Activated CD4-positive, alpha-beta T cell treated with anti-CD3 and anti-CD28 coated beads, Interleukin-2, amount 10 ng/mL, durations not matched to agents 7 days and 5 days (primary cell): Measurements from ENCODE around the gene OR2V2. TPM values are rescaled to one million over a fixed set of nuclear protein-coding genes. Genes with fewer than 3 reads are reported as not detected.
"Not testable (repeated sequence)": the region's sequence is repeated elsewhere in the genome, so short reads cannot be mapped to it uniquely, and the experiment has no call there.

Source experiments
- CTCF ChIA-PET: fragments of 350-600 bp; sonication (Branson Sonifier 250); formaldehyde crosslinking; loops from one replicate; lab custom pipeline; 2021; ENCODE audit warnings: antibody characterized with exemption; lab: Charles Lee
- POLR2A ChIA-PET: fragments of 350-600 bp; sonication (Branson Sonifier 250); formaldehyde crosslinking; loops from one replicate; lab custom pipeline; 2021; ENCODE audit warnings: antibody characterized with exemption; lab: Charles Lee
- DNase-seq: peaks from one replicate; pipeline ENCODE4 v3.0.0-alpha.2; 2020
- H3K27ac Mint-ChIP-seq: one replicate; pipeline ENCODE4 v1.8.0; 2021; ENCODE audit warnings: mild to moderate bottlenecking, moderate library complexity, mixed read lengths
- H3K27me3 Mint-ChIP-seq: one replicate; pipeline ENCODE4 v1.8.0; 2021; ENCODE audit warnings: mixed read lengths
- H3K36me3 Mint-ChIP-seq: one replicate; pipeline ENCODE4 v1.8.0; 2021; ENCODE audit warnings: low read depth, mixed read lengths
- H3K4me1 Mint-ChIP-seq: one replicate; pipeline ENCODE4 v1.8.0; 2021; ENCODE audit warnings: mixed read lengths
- H3K4me3 Mint-ChIP-seq: one replicate; pipeline ENCODE4 v1.8.0; 2021; ENCODE audit warnings: mild to moderate bottlenecking, moderate library complexity, mixed read lengths
- H3K9me3 Mint-ChIP-seq: one replicate; pipeline ENCODE4 v1.8.0; 2021; ENCODE audit warnings: mixed read lengths
- total RNA-seq, 2 experiments: library from RNA; stranded (reverse); gene quantifications; one replicate each; pipeline ENCODE4 v1.2.3, GENCODE V29; 2021

OR2V2 gene
- total RNA-seq, 2 experiments from 2014 or later, result not detected

DNA sequence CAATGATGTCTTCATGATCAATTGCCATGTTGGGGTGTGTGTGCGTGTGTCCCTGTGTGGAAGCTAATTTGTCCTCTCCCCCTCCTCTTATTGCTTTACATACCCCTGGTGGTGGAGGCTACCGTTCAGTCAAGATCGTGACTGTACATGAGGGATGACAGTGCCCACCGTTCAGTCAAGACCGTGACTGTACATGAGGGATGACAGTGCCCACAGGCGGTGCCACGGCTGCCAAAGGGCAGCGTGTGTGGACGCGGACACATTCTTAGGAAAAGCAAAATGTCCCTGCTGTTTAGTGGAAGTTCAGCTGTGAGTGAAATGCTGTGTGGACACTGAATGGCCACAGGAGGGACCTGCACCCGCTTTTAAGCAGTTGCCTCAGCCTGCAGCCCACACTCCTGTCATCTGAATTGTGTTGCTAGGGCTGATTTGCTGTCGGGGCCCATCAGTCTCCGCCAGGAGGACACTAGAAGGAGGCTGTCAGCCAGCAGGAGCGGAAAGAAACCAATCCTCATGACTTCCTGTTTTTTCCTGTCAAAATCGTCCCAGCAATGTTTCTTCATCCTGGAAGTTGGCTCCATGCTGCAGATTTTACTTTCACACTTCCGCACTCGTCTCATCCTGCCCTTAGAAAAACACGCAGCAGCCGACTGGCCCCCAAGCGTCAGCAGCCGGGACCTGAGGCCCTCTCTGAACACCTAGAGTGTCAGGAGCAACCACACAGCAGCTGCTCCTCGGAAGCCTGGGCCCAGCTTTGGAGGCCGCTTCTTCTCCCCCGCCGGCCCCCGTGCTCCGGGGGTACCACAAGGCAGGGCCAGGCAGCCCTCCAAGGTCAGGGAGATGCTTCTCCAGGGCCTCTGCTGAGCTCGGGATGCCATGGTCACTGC lies 25.5 kb upstream of the OR2V2 start:
- Mint-ChIP-seq H3K27ac (no peak overlapping the region), H3K27me3 (peaks cover 34% of the 10 kb centered on the region), H3K9me3 (no peaks in the 10 kb centered on the region), H3K4me3 (no peak overlapping the region), H3K36me3 (no peaks in the 10 kb centered on the region), H3K4me1 (no peaks in the 10 kb centered on the region)
- POLR2A ChIA-PET, result no interaction called here
- no peak for DNase-seq
- CTCF ChIA-PET, result no interaction called here

DNA sequence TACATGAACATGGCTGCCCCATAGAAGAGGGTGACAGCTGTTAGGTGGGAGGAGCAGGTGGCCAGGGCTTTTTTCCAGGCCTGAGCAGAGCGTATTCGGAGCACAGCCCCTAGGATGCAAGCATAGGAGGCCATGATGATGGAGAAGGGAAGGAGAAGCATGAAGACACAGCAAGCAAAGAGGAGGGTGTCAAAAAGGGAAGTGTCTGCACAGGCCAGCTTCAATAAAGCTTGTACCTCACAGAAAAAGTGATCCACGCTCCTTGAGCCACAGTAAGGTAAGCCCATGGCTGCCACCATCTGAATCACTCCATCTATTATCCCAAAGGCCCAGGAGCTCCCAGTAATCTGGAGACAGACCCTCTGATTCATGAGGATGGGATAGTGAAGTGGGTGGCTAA lies 22.9 kb upstream of the OR2V2 start:
- CTCF ChIA-PET, result interaction anchor here (1.5 kb wide), 1 partner anchor 27 kb away, joined by 3 read pairs; no protein-coding TSS in a partner anchor
- H3K4me1 Mint-ChIP-seq, result no peaks in the 10 kb centered on the region
- H3K27ac Mint-ChIP-seq, result no peak overlapping the region
- POLR2A ChIA-PET, result no interaction called here
- H3K27me3 Mint-ChIP-seq, result peaks cover 27% of the 10 kb centered on the region
- no peaks in the 10 kb centered on the region for H3K36me3 Mint-ChIP-seq
- H3K9me3 Mint-ChIP-seq, result no peaks in the 10 kb centered on the region
- DNase-seq, result no peak
- no peak overlapping the region for H3K4me3 Mint-ChIP-seq

DNA sequence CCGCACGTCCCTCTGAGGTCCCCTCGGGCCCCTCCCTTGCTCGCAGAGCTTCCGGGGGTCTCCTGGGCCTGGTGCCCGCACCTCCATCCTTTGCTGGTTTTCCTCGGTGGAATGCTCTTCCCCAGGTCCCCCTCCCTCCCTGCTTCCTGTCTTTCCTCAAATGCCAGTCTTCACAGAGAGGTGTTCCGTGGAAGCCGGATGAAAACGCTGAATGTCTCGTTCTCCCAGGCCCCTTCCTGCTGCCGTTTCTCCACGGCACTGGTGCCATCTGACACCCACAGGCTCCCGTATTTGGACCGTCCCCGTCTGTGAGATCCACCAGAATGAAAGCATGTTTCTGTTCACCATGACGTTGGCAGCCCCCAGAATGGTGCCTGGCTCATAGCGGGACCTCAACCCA lies 20.5 kb upstream of the OR2V2 start:
- Mint-ChIP-seq H3K4me1 (no peaks in the 10 kb centered on the region), H3K9me3 (no peaks in the 10 kb centered on the region), H3K27me3 (peaks cover 23% of the 10 kb centered on the region), H3K27ac (no peak overlapping the region), H3K4me3 (no peak overlapping the region), H3K36me3 (no peaks in the 10 kb centered on the region)
- DNase-seq, result no peak
- POLR2A ChIA-PET, result no interaction called here
- CTCF ChIA-PET, result no interaction called here

DNA sequence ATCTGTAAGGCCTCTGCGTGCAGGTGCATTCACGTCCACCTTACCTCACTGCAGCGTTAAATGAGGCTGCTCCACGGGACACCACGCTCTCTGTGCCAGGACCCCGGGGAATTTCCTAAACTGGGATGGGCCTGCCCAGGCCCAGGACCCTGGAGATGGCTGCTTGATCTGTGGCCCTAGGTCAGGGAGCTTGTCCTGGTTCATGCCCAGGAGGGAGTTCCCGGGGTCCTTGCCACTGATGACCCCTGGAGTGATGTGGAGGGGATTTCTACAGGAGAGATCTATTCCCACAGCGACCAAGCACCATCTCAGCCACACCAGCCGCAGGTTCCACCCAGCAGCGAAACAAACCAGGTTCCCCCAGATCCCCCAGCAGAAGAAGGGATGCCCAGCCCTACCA lies 19.9 kb upstream of the OR2V2 start:
- H3K36me3 Mint-ChIP-seq, result no peaks in the 10 kb centered on the region
- H3K4me3 Mint-ChIP-seq, result no peak overlapping the region
- POLR2A ChIA-PET, result no interaction called here
- no peaks in the 10 kb centered on the region for H3K4me1 Mint-ChIP-seq
- peaks cover 24% of the 10 kb centered on the region for H3K27me3 Mint-ChIP-seq
- no peak overlapping the region for H3K27ac Mint-ChIP-seq
- CTCF ChIA-PET, result no interaction called here
- no peaks in the 10 kb centered on the region for H3K9me3 Mint-ChIP-seq
- no peak for DNase-seq

DNA sequence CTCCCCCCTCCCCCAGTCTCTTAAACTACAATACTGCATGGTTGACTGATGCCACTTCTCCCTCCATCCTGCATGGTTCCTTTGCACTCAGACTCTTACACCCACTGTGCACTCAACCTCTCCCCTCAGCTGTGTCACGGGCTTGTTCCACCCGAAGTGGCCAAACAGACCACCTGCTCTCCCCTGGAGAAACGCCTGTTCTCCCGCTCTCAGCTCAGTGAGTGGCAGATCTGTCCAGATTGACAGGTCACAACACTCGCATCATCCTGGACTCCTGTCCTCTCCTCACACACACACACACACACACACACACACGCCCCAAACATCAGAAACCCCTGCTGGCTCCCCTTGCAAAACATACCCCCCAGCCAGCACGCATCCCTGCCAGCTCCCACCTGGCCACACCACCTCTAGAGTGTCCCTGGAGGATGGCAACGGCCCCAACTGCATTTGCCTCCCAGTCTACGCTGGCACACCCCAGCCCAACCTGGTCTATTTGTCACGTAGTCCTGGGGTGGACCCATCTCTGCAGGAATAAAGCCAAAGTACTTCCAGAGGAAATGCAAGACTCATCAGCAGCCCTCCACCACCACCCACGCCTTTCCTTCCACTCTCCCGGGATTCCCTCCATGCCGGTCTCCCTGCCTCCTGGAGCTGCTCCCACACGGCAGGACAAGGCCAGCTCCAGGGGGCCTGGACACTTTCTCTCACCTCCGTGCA lies 19.3 kb upstream of the OR2V2 start:
- no peaks in the 10 kb centered on the region for H3K4me1 Mint-ChIP-seq
- no peaks in the 10 kb centered on the region for H3K9me3 Mint-ChIP-seq
- peaks cover 26% of the 10 kb centered on the region for H3K27me3 Mint-ChIP-seq
- POLR2A ChIA-PET, result no interaction called here
- no peak overlapping the region for H3K4me3 Mint-ChIP-seq
- CTCF ChIA-PET, result no interaction called here
- H3K36me3 Mint-ChIP-seq, result no peaks in the 10 kb centered on the region
- no peak for DNase-seq
- no peak overlapping the region for H3K27ac Mint-ChIP-seq

DNA sequence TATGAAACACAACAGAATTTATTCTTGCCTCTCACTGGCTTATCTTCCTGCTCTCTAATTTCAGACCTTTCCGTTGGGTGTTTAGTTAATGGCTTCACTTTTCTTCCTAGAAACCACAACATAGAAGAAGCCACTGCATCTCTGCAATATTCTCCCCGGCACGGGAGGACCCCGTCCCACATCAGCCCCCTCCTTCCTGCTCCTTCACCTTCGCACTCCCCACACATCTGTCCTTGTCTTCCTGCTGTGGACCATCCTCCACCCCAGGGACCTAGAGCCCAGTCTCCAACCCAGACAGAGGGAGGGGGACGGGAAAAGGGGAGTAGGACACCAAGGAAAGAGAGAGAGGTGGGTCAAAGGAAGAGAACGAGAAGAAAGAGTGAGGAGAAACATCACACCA lies 17.8 kb upstream of the OR2V2 start:
- POLR2A ChIA-PET, result no interaction called here
- no peaks in the 10 kb centered on the region for H3K9me3 Mint-ChIP-seq
- H3K27ac Mint-ChIP-seq, result no peak overlapping the region
- DNase-seq, result no peak
- no peaks in the 10 kb centered on the region for H3K36me3 Mint-ChIP-seq
- no peak overlapping the region for H3K4me3 Mint-ChIP-seq
- H3K27me3 Mint-ChIP-seq, result peaks cover 26% of the 10 kb centered on the region
- H3K4me1 Mint-ChIP-seq, result no peaks in the 10 kb centered on the region
- CTCF ChIA-PET, result no interaction called here

DNA sequence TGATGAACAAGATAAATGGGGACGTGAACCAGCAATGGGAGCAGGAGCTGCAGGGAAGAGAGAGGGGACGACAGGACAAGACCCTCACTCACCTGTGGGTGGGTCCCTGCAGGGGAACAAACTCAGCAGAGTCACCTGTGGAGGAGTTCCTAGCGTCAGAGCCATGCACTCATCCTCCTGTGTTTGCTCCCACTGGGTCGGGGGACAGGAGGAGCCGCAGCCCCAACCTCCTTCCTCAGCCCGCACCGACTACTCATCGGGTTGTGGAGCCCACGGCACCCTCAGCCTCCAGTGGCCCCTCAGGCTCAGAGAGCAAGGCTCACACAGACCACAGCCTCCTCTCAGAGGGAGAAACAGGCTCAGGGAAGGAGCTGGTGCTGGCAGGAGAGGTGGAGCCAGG lies 17.3 kb upstream of the OR2V2 start:
- H3K9me3 Mint-ChIP-seq, DNase-seq, H3K36me3 Mint-ChIP-seq, H3K4me1 Mint-ChIP-seq, POLR2A ChIA-PET, H3K27ac Mint-ChIP-seq, CTCF ChIA-PET, H3K4me3 Mint-ChIP-seq: not testable (repeated sequence)
- H3K27me3 Mint-ChIP-seq, result peaks cover 26% of the 10 kb centered on the region

DNA sequence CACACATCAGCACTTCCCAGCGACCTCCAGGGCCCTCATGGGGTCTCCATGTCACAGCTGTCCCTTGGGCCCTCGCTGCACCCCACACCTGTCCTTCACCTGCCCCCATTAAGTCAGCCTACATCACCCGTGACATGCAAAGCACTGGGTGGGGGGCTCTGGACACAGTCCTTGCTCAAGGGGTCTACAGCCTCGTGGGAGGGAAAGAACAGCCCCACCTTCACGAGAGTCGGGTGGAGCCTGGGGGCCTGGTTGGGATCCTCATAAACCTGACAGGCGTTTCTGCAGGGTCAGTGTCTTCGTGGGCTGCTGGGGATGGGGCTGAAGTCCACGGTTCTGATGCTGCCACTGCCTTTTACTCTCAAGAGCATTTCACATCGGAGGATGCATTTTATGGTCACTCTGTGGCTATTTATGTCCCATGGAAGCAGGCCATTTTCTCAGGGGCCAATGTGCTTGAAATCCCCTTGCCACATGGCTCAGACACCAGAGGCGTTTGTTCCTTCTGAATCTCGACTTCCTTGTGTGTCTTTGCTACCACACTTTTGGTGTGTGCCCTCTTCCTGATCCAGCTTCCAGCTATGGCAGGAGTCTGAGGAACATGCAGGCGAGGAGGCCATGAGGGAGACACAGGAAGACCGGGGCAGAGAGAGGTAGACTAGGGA lies 16.4 kb upstream of the OR2V2 start, which contains the start of gene OR2V1:
Gene OR2V1 (minus strand): TSS at position 338 of the 665 bp plus-strand sequence. CDS start 5,865 bp downstream, outside the sequence.
- ChIA-PET CTCF (no interaction called here), POLR2A (no interaction called here)
- Mint-ChIP-seq H3K9me3 (peaks cover 4% of the 10 kb centered on the region), H3K4me3 (no peak within 1 kb of the TSS), H3K36me3 (no peaks in the 10 kb centered on the region), H3K27ac (no peak within 1 kb of the TSS), H3K4me1 (no peaks in the 10 kb centered on the region), H3K27me3 (peaks cover 30% of the 10 kb centered on the region)
- no peak for DNase-seq

DNA sequence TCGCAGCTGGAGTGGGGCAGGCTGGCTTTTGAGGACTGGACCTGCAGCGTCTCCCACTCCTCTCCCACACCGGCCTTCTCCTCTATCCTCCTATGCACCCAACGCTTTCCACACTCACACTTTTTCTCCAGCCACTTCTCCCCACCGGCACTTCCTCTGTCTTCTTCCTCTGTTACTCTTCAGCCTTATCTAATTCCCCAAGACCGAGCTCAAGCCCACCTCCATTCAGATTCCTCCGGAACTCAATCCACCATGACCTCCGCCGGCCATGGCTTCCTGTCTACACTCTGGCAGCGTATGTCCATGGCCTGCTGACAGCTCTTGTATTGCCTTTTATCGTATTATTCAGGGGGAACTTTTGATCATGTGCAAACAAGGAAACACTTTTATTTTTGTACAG lies 15.9 kb upstream of the OR2V2 start:
- CTCF ChIA-PET, result no interaction called here
- Mint-ChIP-seq H3K27ac (no peak overlapping the region), H3K9me3 (peaks cover 4% of the 10 kb centered on the region), H3K27me3 (peaks cover 28% of the 10 kb centered on the region), H3K36me3 (no peaks in the 10 kb centered on the region), H3K4me3 (no peak overlapping the region), H3K4me1 (no peaks in the 10 kb centered on the region)
- DNase-seq, result no peak
- POLR2A ChIA-PET, result no interaction called here

DNA sequence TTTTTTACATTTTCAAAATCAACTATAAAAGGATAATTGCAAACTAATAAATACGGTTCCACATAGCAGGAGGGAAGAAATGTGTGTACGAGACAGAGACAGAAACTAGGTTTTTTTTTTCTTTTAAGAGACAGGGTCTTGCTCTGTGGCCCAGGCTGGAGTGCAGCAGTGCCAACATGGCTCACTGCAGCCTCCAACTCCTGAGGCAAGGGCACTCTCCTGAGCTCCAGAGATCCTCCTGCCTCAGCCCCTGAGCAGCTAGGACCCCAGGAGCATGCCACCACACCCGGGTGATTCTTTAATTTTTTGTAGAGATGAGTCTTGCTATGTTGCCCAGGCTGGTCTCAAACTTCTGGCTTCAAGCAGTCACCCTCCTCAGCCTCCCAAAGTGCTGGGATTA lies 14.3 kb upstream of the OR2V2 start:
- peaks cover 7% of the 10 kb centered on the region for H3K9me3 Mint-ChIP-seq
- CTCF ChIA-PET, result interaction anchor here (1.3 kb wide), 1 partner anchor 59 kb away, joined by 3 read pairs; no protein-coding TSS in a partner anchor
- no peaks in the 10 kb centered on the region for H3K4me1 Mint-ChIP-seq

DNA sequence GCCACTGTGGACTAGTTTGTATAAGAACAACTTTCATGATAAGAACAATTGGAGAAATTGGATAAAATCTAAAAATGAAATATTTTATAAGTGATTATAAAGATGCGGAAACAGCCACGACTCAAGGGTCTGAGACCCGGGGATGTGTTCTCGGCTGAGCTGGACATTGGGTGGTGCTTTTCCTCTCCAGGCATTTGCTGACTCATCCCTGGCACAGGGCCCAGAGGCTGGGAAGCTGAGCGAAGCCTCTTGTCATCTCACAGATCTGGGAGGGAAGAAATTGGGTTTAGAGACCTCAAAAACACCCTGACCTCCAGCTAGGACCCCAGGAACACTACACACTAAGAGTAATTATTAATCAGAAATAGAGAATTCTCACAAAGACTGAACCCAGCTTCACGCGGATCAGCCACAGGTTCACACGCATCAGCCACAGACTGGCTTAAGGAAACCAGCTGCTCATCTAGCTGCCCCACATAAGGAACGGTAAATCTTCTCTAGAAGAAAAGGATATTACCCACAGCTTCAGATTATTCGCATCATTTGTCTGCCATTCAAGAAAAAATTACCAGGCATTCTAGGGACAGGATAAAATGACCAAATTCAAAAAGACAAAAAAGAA lies 13.7 kb upstream of the OR2V2 start:
- ChIA-PET POLR2A (no interaction called here), CTCF (interaction anchor here (1.3 kb wide), 1 partner anchor 58 kb away, joined by 3 read pairs; no protein-coding TSS in a partner anchor)
- Mint-ChIP-seq H3K4me3 (no peak overlapping the region), H3K4me1 (no peaks in the 10 kb centered on the region), H3K27ac (no peak overlapping the region), H3K9me3 (peaks cover 7% of the 10 kb centered on the region), H3K36me3 (no peaks in the 10 kb centered on the region), H3K27me3 (peaks cover 24% of the 10 kb centered on the region)
- no peak for DNase-seq

More for the DNA sequence above, 14.3 kb upstream of the OR2V2 start:
- DNase-seq, result no peak
- Mint-ChIP-seq H3K27me3 (peaks cover 25% of the 10 kb centered on the region), H3K36me3 (no peaks in the 10 kb centered on the region), H3K4me3 (no peak overlapping the region), H3K27ac (no peak overlapping the region)
- POLR2A ChIA-PET, result no interaction called here

DNA sequence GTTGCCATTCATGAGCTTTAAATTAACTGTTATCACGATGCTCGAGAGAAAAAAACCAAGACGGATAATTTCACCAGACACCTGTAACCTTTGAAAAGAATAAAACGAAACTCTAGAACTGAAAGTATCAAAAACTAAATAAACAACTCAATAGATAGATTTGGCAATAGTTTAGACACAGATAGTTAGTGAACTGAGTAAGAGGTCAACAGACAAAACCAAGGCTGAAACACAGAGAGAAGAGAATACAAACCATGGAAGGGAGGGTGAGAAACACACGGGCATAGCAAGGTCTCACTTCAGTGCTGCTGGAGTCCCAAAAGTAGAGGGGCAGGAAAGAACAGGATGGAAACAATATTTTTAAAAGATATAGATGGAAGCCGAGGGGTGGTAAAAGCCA lies 13.1 kb upstream of the OR2V2 start:
- Mint-ChIP-seq H3K4me1 (no peaks in the 10 kb centered on the region), H3K4me3 (no peak overlapping the region), H3K27ac (no peak overlapping the region), H3K36me3 (no peaks in the 10 kb centered on the region), H3K9me3 (peaks cover 7% of the 10 kb centered on the region), H3K27me3 (peaks cover 23% of the 10 kb centered on the region)
- CTCF ChIA-PET, result interaction anchor here (1.3 kb wide), 1 partner anchor 57 kb away, joined by 3 read pairs; no protein-coding TSS in a partner anchor
- POLR2A ChIA-PET, result no interaction called here
- no peak for DNase-seq
